HepG2 (cell line): ENCODE measurements around the gene OBP2A. TPM values are rescaled to one million over a fixed set of nuclear protein-coding genes. Genes with fewer than 3 reads are reported as not detected.

Experiments
- CBFB ChIP-seq: sonication (generic); formaldehyde crosslinking; IDR thresholded peaks from 2 replicates; pipeline ENCODE4 v1.4.0; 2020; ENCODE audit warnings: missing genetic modification reagents
- GLI4 ChIP-seq: sonication (generic); formaldehyde crosslinking; IDR thresholded peaks from 2 replicates; pipeline ENCODE4 v1.5.1; 2020; ENCODE audit warnings: missing genetic modification reagents, mild to moderate bottlenecking, moderate library complexity, borderline replicate concordance
- HES4 ChIP-seq: sonication (generic); formaldehyde crosslinking; IDR thresholded peaks from 2 replicates; pipeline ENCODE4 v1.9.0; 2021; ENCODE audit warnings: mild to moderate bottlenecking, missing genetic modification reagents, borderline replicate concordance
- PHF8 ChIP-seq: sonication (generic); formaldehyde crosslinking; IDR thresholded peaks from 2 replicates; pipeline ENCODE4 v1.5.0; 2020; ENCODE audit warnings: missing genetic modification reagents
- SIX4 ChIP-seq: sonication (generic); formaldehyde crosslinking; IDR thresholded peaks from 2 replicates; pipeline ENCODE4 v1.4.0; 2020; ENCODE audit warnings: missing genetic modification reagents
- SMAD3 ChIP-seq: sonication (generic); formaldehyde crosslinking; IDR thresholded peaks from 2 replicates; pipeline ENCODE4 v1.4.0; 2020; ENCODE audit warnings: missing genetic modification reagents
- TCF12 ChIP-seq, 2 experiments: fragments of 450-650 bp in 1 of 2; sonication (generic) in 1 of 2; formaldehyde crosslinking in 1 of 2; IDR thresholded peaks; 2 replicates each; pipeline versions ENCODE4 v1.6.1 to v1.8.0; 2017 to 2022; ENCODE audit warnings: antibody characterized with exemption in 1 of 2, mild to moderate bottlenecking in 1 of 2, missing genetic modification reagents in 1 of 2, moderate library complexity in 1 of 2
- TRIM24 ChIP-seq: sonication (generic); formaldehyde crosslinking; IDR thresholded peaks from 2 replicates; pipeline ENCODE4 v1.8.0; 2022; ENCODE audit warnings: mild to moderate bottlenecking, missing genetic modification reagents
- ZBTB7B ChIP-seq: sonication (generic); formaldehyde crosslinking; IDR thresholded peaks from 2 replicates; pipeline ENCODE4 v1.4.0; 2020; ENCODE audit warnings: missing genetic modification reagents
- ZFP36L1 ChIP-seq: sonication (generic); formaldehyde crosslinking; IDR thresholded peaks from 2 replicates; pipeline ENCODE4 v1.8.0; 2022; ENCODE audit warnings: mild to moderate bottlenecking, missing genetic modification reagents, moderate library complexity
- ZNF331 ChIP-seq: sonication (generic); formaldehyde crosslinking; IDR thresholded peaks from 2 replicates; pipeline ENCODE4 v1.4.0; 2020; ENCODE audit warnings: missing genetic modification reagents
- ZNF577 ChIP-seq: sonication (generic); formaldehyde crosslinking; IDR thresholded peaks from 2 replicates; pipeline ENCODE4 v1.4.0; 2020; ENCODE audit warnings: mild to moderate bottlenecking, low read depth, missing genetic modification reagents, borderline replicate concordance
- ZNF703 ChIP-seq: sonication (generic); formaldehyde crosslinking; IDR thresholded peaks from 2 replicates; pipeline ENCODE4 v1.5.1; 2020; ENCODE audit warnings: missing genetic modification reagents, mild to moderate bottlenecking, moderate library complexity, borderline replicate concordance
- ZNF724P ChIP-seq: sonication (generic); formaldehyde crosslinking; IDR thresholded peaks from 2 replicates; pipeline ENCODE4 v1.8.0; 2022; ENCODE audit warnings: missing genetic modification reagents, borderline replicate concordance
- ZNF780A ChIP-seq: sonication (generic); formaldehyde crosslinking; IDR thresholded peaks from 2 replicates; pipeline ENCODE4 v1.8.0; 2022; ENCODE audit warnings: mild to moderate bottlenecking, missing genetic modification reagents, moderate library complexity
- polyA plus RNA-seq, 8 experiments: library from polyadenylated mRNA; depleted of rRNA in 3 of 8; stranded (reverse) in 7 of 8; unstranded in 1 of 8; fragments of >200 nt; fragmentation: Illumina TruSeq in 4 of 8; extraction: Trizol in 4 of 8; gene quantifications; 2 replicates each; pipeline versions ENCODE4 v1.2.1 to v1.2.3, GENCODE V29; 2011 to 2016; ENCODE audit warnings: low read depth in 4 of 8, missing spikeins in 1 of 8, mixed read lengths in 1 of 8; ENCODE audit not compliant: insufficient read depth in 1 of 8
- total RNA-seq, 5 experiments: library from RNA; depleted of rRNA; stranded (reverse); fragments of >200 nt; fragmentation: Illumina TruSeq; extraction: Trizol; gene quantifications; 2 replicates each; pipeline ENCODE4 v1.2.3, GENCODE V29; 2016; ENCODE audit warnings: low read depth in 1 of 5
- TF ChIP-seq, protein P1 (sequence below): sonication (generic); formaldehyde crosslinking; IDR thresholded peaks from 2 replicates; pipeline ENCODE4 v1.8.0; 2022; ENCODE audit warnings: mild to moderate bottlenecking, missing genetic modification reagents, borderline replicate concordance
- TF ChIP-seq, protein P2 (sequence below): IDR thresholded peaks from 2 replicates; pipeline ENCODE4 v1.6.1; 2016; ENCODE audit warnings: missing compliant biosample characterization, missing genetic modification reagents, borderline replicate concordance
- TF ChIP-seq, protein P3 (sequence below): IDR thresholded peaks from 2 replicates; pipeline ENCODE4 v1.6.1; 2016; ENCODE audit warnings: mild to moderate bottlenecking
- TF ChIP-seq, protein P4 (sequence below): sonication (generic); formaldehyde crosslinking; IDR thresholded peaks from 2 replicates; pipeline ENCODE4 v1.5.0; 2020; ENCODE audit warnings: missing genetic modification reagents
- TF ChIP-seq, protein P5 (sequence below): IDR thresholded peaks from 2 replicates; pipeline ENCODE4 v1.6.1; 2016; ENCODE audit warnings: low read depth, borderline replicate concordance
- TF ChIP-seq, protein P6 (sequence below): sonication (generic); formaldehyde crosslinking; IDR thresholded peaks from 2 replicates; pipeline ENCODE4 v1.4.0; 2020; ENCODE audit warnings: missing genetic modification reagents, mild to moderate bottlenecking, borderline replicate concordance
- TF ChIP-seq, protein P7 (sequence below): IDR thresholded peaks from 2 replicates; pipeline ENCODE4 v1.6.1; 2016; ENCODE audit warnings: low read depth

Gene OBP2A
- total and polyA plus RNA-seq, 2 of the 13 experiments (the other 11 are each of a cell fraction or from before 2014, with no cell fraction given), result 0.32 TPM; not detected in 1

DNA sequence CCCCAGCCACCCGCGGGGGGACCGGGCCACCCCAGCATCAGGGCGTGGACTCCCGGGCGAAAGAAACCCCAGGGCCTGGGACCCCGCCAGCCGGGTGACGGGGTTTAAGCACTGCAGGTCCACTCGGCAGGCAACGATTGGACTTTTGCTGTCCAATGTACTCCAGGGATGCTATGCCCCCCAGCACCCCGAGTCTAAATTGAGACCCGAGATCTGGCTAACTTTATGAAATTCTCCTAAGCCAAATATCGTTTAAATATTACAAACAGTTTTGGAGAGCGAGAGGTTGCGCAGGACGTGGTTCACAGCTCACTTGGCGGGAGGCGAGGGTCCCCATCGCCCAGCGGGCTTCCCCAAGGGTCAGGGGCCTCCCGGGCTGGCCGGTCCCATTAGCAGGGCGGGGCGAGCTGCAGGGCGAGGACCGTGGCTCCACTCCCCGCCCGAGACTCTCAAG lies 45.8 kb upstream of the OBP2A start (continued):
- TF ChIP-seq CBFB (no peak), ZNF703 (peak; percentile 92; the same call in 1 of the 2 replicates), HES4 (CRISPR knock-in tag) (no peak), TRIM24 (CRISPR knock-in tag) (no peak), TCF12 (IDR thresholded peaks at IDR 0.05) (no peak), TCF12 (CRISPR knock-in tag; IDR thresholded peaks at IDR 0.05) (no peak), SIX4 (CRISPR knock-in tag) (no peak), ZFP36L1 (CRISPR knock-in tag) (0 out of 2 replicates have a peak, but pooled peaks have one; percentile 8), PHF8 (no peak), ZNF780A (no peak), ZNF724P (0 out of 2 replicates have a peak, but pooled peaks have one; percentile 26), ZNF577 (CRISPR knock-in tag) (no peak), GLI4 (CRISPR knock-in tag) (no peak), ZNF331 (no peak), ZBTB7B (CRISPR knock-in tag) (no peak), SMAD3 (no peak)
- TF ChIP-seq, protein P1, sequence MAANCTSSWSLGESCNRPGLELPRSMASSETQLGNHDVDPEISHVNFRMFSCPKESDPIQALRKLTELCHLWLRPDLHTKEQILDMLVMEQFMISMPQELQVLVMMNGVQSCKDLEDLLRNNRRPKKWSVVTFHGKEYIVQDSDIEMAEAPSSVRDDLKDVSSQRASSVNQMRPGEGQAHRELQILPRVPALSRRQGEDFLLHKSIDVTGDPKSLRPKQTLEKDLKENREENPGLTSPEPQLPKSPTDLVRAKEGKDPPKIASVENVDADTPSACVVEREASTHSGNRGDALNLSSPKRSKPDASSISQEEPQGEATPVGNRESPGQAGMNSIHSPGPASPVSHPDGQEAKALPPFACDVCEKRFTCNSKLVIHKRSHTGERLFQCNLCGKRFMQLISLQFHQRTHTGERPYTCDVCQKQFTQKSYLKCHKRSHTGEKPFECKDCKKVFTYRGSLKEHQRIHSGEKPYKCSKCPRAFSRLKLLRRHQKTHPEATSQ, result no peak
- TF ChIP-seq, protein P2, sequence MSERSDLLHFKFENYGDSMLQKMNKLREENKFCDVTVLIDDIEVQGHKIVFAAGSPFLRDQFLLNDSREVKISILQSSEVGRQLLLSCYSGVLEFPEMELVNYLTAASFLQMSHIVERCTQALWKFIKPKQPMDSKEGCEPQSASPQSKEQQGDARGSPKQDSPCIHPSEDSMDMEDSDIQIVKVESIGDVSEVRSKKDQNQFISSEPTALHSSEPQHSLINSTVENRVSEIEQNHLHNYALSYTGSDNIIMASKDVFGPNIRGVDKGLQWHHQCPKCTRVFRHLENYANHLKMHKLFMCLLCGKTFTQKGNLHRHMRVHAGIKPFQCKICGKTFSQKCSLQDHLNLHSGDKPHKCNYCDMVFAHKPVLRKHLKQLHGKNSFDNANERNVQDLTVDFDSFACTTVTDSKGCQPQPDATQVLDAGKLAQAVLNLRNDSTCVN (CRISPR knock-in tag), result no peak
- TF ChIP-seq, protein P3, sequence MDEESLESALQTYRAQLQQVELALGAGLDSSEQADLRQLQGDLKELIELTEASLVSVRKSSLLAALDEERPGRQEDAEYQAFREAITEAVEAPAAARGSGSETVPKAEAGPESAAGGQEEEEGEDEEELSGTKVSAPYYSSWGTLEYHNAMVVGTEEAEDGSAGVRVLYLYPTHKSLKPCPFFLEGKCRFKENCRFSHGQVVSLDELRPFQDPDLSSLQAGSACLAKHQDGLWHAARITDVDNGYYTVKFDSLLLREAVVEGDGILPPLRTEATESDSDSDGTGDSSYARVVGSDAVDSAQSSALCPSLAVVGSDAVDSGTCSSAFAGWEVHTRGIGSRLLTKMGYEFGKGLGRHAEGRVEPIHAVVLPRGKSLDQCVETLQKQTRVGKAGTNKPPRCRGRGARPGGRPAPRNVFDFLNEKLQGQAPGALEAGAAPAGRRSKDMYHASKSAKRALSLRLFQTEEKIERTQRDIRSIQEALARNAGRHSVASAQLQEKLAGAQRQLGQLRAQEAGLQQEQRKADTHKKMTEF, result no peak
- TF ChIP-seq, protein P4, sequence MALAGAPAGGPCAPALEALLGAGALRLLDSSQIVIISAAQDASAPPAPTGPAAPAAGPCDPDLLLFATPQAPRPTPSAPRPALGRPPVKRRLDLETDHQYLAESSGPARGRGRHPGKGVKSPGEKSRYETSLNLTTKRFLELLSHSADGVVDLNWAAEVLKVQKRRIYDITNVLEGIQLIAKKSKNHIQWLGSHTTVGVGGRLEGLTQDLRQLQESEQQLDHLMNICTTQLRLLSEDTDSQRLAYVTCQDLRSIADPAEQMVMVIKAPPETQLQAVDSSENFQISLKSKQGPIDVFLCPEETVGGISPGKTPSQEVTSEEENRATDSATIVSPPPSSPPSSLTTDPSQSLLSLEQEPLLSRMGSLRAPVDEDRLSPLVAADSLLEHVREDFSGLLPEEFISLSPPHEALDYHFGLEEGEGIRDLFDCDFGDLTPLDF (CRISPR knock-in tag), result peak; percentile 38; the same call in 1 of the 2 replicates
- TF ChIP-seq, protein P5, sequence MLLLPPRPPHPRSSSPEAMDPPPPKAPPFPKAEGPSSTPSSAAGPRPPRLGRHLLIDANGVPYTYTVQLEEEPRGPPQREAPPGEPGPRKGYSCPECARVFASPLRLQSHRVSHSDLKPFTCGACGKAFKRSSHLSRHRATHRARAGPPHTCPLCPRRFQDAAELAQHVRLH (CRISPR knock-in tag), result no peak
- TF ChIP-seq, protein P6, sequence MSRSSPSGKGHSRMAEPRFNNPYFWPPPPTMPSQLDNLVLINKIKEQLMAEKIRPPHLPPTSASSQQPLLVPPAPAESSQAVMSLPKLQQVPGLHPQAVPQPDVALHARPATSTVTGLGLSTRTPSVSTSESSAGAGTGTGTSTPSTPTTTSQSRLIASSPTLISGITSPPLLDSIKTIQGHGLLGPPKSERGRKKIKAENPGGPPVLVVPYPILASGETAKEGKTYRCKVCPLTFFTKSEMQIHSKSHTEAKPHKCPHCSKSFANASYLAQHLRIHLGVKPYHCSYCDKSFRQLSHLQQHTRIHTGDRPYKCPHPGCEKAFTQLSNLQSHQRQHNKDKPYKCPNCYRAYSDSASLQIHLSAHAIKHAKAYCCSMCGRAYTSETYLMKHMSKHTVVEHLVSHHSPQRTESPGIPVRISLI (CRISPR knock-in tag), result no peak
- TF ChIP-seq, protein P7, sequence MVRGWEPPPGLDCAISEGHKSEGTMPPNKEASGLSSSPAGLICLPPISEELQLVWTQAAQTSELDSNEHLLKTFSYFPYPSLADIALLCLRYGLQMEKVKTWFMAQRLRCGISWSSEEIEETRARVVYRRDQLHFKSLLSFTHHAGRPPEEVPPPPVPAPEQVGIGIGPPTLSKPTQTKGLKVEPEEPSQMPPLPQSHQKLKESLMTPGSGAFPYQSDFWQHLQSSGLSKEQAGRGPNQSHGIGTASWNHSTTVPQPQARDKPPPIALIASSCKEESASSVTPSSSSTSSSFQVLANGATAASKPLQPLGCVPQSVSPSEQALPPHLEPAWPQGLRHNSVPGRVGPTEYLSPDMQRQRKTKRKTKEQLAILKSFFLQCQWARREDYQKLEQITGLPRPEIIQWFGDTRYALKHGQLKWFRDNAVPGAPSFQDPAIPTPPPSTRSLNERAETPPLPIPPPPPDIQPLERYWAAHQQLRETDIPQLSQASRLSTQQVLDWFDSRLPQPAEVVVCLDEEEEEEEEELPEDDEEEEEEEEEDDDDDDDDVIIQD (CRISPR knock-in tag), result no peak
